HG03060 (cell line): ENCODE results near the gene GPRASP2.

ENCODE experiments used
- ATAC-seq: cut with Tn5 transposase; IDR thresholded peaks from one replicate; pipeline ENCODE4 v1.9.1; 2021; ENCODE audit warnings: low read depth, moderate number of reproducible peaks; ENCODE audit not compliant: unreplicated experiment

GPRASP2 gene

DNA sequence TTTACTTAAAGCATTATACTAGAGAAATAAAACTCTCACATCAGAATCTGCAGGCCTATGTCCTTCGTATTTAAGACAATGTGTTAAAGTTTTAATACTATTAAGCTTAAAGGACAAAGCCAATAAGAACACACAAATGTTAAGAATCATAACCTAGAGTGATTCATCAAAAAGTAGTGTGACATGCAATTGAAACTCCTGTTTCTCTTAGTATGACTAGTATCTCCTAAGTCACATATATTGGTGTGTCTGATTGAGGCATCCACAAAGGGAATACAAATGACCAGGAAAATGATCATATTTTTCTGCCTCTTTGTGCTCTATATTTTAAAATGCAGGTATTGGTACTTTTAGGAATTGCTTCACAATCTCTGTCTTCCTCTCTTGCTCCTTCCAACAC, 32.1 kb downstream of the GPRASP2 start:
- ATAC-seq: no peak

DNA sequence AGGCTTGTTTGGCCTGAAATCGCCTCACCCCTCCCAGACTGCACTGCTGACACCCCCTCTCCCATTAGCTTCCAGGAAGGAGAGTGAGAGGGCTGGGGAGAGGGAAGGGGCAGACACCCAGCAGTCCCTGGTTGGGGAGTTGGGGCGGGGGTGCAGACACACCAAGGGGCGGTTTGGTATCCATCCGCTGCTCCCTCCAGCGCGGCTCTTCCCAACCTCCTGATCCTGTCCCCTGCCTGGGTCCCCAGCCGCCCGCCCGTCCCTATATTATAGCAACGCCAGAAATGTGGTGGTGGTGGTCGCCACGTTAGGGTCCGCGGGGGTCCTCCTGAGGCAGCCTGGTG, 33.2 kb downstream of the GPRASP2 start:
- ATAC-seq: no peak

DNA sequence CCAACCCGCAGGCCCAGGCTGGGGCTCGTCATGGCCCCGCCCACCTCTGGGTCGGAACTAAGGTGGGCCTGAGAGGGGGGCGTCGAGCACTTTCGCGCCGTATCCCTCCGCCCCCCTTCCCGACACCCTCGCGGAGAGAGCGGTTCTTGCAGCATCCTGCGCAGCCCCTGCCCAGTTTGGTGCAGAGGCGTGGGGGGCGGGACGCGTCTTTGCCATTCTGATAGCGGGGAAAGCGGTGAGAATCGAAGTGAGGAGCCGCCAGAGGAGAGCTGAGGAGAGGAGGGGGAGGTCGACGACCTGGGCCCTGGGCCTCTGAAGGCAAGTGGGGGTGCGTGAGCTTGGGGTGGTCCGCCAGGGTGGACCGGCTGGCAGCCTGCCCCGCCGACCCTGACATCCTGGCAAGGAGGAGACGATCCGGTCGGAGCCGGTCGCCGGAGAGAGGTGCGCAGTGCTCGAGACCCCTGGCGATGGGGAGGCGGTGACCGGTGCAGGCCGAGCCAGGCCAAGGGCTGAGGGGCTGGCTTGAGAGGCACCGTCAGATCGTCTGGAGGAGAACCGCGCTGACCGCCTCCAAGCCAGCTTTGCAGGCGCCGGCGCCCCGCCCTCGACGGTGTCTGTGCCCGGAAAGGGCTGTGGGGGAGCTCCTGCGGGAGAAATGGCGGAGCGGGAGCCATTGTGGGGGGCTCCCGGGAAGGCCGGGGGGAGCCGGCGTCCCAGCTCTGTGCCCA, 33.8 kb downstream of the GPRASP2 start:
- no peak for ATAC-seq

DNA sequence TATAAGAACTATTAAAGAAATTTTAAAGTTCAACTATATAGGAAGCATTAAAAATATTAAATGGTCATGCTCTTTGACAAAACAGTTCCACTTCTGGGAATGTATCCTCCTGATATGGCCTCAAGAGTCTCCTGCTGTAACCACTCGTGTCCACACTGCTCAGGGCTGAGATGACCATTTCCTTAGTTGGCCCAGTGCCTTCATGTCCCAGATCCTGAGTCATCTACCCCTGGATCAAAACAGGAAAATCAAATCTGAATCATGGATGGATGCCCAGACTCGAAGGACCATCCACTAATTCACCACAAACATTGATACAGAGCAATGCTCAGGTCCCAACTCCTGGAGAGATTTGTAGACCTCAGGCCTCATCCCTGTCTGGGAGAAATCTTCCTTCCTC, 53.0 kb downstream of the GPRASP2 start:
- no peak for ATAC-seq

DNA sequence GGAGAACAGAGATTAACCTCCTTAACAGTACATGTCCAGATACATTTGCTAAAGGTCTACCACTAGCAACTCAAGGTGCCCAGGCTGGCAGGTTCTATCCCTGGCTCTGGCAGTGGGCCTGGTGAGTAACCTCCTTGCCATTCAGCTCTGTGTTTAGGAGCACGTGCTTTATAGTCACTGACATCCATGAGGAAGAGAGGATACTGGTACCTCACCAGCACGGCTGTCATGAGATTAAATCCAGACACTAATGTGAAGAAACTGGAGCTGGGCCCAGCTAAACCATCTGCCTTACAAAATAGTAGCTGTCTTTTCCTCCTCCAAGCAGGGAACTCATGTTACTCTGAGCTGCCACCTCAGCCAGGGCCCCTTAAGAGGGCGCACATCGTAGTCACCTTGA, 53.6 kb downstream of the GPRASP2 start:
- ATAC-seq: no peak

DNA sequence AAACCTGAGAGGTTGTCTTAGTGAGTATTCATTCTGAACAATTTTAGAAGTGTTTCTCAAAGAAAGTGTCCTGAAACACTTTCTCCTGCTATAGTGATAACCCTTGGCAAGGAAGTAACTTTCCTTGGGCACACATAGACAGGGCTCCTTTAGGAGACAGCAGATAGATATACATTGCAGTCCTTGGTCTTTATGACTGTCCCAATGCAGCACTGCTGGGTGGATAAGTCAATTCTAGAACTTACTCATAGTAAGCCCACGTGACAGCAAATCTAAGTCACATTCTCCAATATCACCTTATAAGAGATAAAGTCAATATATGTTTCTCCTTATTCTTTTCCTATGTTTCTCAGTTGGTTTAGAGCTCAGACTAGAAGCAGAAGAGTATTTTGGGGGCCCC, 55.0 kb downstream of the GPRASP2 start:
- no peak for ATAC-seq
